ENCODE data around the gene HEXIM2. TPM values are rescaled to one million over a fixed set of nuclear protein-coding genes. Genes with fewer than 3 reads are reported as not detected.

HEXIM2 gene
- total RNA-seq, 2 donors from 2014 or later = 4.7 to 5.2 TPM

DNA sequence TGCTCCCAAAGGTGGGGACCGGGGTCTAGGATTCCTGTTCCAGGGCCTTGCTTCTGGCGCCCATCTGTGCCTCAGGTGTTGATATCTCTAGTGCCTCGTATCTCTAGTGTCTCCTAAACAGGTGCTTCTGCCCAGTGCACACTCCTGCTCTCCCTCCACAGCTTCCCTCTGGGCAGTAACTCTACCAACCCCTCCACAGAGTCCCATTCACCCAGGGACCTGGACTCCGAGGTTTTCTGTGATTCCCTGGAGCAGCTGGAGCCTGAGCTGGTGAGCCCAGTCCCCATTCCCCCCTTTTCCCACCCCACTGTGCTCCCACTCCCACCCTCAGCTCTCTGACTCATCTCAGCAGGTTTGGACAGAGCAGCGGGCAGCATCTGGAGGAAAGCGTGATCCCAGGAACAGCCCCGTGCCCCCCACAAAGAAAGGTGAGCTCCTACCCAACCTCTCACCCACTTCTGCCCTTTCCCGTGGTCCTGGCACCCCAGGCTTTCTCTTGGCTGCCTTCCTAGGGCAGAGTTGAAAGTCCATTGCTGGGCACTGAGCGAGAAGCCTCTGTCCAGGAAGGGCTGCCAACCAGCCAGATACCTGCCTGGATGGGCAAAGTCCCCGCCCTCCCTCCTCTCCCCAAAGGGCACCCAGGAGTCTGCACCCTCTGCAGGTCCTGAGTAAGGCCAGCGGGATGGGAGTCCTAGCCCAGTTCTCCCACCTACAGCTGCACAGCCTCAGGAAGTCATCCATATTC is 23.9 kb upstream of the HEXIM2 start:
- ATAC-seq = peak; percentile 47
- intact Hi-C loops (cut with DNase I, micrococcal nuclease) = loop anchor here (5.0 to 10.0 kb wide), 2 partner anchors 57 to 60 kb away; no protein-coding TSS in a partner anchor
- DNase-seq = peak; percentile 67 to 71

DNA sequence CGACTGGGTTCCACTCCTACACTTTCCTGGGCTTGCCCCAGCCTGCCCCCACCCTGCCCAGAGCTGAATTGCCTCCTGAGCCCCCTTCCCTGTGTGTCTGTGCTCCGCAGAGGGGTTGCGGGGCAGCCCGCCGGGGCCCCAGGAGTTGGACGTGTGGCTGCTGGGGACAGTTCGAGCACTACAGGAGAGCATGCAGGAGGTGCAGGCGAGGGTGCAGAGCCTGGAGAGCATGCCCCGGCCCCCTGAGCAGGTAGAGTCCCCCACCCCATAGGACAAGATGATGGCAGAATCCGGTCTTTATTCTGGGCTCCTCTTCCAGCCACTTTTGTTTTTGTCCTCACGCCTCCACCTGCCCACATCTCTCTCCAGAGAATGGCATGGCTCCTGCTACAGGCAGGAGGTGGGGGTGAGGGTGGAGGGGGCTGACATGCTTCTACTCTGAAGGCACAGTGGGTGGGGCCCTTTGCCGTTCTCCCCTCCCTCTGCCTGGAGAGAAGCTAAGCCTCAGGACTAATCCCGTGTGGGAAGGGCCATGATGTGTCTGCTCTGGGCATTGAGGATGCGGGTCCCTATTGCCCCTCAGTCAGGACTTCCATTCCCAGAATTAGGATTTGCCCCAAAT is 22.7 kb upstream of the HEXIM2 start:
- DNase-seq (no peak), ATAC-seq (no peak)
- intact Hi-C loops (cut with DNase I, micrococcal nuclease) = loop anchor here (5.0 to 10.0 kb wide), 2 partner anchors 56 to 58 kb away; no protein-coding TSS in a partner anchor

DNA sequence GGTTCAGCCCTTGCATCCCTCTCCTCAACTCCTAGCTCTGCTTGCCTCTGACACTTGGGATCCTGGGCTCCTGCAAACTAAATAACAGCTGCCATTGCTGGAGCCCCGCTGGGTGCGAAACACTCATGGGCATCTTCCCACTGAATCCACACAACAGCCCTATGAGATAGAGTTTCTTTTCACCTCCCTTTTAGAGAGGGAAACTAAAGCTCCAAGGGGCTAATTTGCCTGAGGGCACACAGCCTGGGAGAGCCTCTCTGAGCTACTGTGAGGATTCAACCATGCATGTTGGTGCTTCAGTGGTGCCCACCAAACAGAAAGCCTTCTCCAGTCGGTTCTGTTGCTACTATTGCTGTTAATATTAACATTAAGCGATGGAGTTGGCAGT is 22.1 kb upstream of the HEXIM2 start:
- ATAC-seq = no peak
- intact Hi-C loops (cut with DNase I, micrococcal nuclease) = loop anchor here (5.0 to 10.0 kb wide), 2 partner anchors 55 to 58 kb away; no protein-coding TSS in a partner anchor
- DNase-seq = no peak

DNA sequence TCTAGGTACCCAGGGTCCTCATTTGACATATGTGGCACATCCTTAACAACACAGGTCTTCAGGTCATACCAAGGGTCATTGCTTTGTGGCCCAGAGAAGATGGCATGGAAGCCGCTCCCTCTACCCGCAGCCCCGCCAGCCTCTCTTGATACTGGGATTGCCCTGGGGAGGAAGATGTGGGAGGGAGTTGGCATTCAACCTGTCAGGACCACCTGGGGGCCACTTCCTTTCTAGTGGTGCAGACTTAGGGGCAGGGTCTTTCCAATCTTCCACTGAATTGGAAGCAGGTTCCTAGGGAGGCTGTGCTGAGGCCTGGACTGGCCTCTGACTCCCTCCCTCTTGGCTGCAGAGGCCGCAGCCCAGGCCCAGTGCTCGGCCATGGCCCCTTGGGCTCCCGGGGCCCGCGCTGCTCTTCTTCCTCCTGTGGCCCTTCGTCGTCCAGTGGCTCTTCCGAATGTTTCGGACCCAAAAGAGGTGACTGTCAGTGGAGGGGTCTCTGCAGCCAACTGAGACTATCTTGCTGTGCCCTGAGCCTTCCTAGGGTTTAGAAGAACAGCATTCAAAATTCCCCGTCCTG is 18.5 kb upstream of the HEXIM2 start:
- no peak for DNase-seq
- intact Hi-C loops (cut with DNase I, micrococcal nuclease) = no loop called here

DNA sequence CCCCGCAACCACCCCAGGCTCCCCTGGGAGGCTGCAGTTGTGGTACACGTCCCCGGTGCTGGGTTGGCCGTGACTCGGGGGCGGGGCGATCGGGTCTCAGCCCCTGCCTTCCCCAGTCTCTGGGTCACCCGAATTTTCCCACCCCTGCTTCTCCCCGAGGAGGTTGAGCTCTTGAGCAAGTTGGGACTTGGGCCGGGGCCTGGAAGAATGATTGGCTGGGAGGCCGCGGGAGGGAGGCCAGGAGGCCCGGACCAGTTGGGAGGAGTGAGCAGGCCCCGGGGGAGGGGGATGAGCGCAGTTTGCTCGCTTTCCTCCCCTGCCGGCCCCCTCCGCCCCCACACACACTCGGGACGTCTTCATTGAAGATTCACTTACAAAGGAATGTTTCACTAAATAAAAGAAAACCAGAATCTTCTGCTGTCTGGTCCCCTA is 17.9 kb upstream of the HEXIM2 start:
- DNase-seq (peak; percentile 73 to 86), ATAC-seq (no peak)
- intact Hi-C loops (cut with DNase I, micrococcal nuclease) = no loop called here

More for the DNA sequence above, 18.5 kb upstream of the HEXIM2 start:
- no peak for ATAC-seq

DNA sequence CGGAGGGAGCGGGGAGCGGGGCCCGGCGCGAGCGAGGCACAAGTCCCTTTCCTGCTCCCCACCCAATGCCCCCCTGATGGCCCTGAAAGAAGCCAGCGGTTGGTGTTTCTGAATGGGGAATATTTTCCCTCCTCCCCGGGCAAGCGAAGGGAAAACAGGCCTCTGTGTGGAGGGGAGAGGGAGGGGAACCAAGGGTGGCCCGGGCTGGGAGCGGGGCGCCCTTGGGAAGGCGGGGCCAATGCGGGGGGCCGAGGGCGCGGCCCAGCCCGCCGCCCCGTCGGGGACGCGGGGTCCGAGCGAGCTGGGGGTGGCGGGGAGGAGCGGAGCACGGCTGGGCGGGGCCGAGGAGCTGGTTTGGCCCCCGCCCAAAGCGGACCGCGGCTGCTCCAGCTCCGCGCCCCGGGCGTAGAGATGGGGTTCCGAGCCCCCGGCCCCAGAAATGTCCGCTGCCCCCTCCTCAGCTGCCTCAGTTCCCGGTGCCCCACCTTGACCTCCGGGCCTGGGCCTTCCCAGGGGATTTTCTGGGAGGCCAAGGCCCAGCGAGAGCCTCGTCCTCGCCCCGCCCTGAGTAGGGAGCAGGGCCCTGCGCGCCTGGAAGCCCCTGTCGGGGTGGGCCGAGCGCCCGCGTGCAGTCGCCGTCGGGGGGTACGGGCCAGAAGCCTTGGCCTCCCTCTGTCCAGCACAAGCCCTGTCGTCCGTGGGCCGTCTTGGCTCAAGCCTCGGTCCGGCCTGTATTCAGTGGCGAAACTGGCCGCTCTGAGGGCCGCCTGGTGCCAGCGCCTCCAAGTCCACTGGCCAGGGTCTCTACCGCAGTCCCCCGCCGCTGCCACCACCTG is 17.3 kb upstream of the HEXIM2 start:
- intact Hi-C loops (cut with DNase I, micrococcal nuclease) = no loop called here
- no peak for ATAC-seq
- peak; percentile 50 to 76 for DNase-seq

DNA sequence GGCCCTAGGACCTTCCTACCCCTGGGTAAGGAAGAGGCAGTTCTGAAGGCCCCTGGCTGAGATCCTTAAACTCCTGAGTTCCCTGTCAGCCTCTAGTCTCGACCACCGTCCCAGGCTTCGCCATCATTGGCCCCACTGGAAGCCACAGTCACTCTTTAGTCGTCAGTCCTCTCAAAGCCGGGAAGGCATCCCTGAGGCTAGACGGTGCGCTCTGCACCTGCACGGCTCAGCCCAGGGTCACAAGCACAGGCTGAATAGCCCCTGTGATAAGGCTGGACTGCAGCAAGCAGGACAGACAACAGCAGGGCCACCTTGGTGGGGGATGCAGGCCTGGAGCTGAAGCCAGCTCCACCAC is 16.7 kb upstream of the HEXIM2 start:
- intact Hi-C loops (cut with DNase I, micrococcal nuclease) = no loop called here
- ATAC-seq (no peak), DNase-seq (no peak)

DNA sequence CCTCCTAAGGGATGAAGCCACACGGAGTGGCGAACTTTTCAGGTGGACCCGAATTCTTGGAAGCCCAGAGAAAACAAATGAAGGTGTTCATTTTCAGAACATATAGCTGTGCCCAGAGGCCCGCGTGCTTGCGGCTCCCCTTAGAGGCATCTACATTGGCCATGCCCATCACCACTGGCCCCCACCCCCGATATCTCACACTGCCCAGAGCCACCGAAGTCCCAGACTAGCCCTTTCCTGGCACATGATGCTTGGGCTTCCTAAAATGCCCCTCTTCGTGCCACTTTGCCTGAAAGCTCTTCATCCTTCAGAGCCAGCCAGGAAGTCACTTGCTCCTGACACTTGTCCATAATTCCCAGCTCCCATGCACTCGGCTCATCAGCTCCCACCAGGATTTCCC is 15.5 kb upstream of the HEXIM2 start:
- ATAC-seq = no peak
- peak in 1 of 2 donors; percentile 32 for DNase-seq
- intact Hi-C loops (cut with DNase I, micrococcal nuclease) = no loop called here

DNA sequence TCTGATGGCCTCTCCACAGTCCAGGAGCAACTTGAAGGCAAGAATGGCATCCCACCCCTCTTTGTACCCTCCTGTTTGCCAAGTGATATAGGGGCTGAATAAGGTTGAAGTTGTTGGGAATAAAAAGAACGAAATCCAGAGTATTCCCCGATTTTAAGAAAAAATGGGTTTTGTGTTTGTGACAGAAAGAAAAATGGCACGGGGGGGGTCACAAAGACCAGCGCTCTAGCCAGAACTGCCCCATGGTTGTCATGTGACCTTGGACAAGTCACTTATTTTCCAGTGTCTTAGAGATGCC is 15.1 kb upstream of the HEXIM2 start:
- ATAC-seq (no peak), DNase-seq (no peak)
- intact Hi-C loops (cut with DNase I, micrococcal nuclease) = no loop called here

DNA sequence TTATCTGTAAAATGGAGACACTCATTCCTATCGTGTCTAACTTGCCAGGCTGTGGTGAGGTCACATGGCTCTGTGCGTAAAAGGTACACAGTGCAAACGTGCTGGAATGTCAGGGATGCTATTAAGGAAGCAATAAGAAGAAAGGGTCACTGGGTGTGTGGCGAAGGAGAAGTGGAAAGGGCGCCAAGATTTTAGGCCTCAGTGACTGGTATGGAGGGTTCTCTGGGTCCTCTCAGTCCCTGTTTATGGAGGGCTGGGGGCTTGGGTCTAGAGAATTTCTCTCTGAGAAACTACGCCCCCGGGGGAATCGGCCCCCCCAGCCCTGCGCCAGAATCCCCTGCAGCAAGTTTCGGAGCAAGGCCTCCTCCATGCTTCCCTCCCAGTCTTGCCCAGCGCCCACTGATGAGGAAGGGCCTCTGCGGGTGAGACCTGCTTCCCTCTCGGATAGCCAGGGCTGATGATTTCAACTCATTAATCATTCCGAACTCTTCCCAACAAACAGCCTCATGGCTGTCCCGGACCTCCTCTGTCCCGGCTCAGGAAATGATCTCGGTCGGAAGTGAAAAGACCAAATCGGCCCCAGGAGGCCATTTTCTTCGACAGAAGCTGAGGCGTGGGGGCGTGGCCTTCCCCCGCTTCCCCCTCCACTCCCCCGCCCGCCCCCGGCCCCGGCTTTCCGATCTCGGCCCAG is 14.6 kb upstream of the HEXIM2 start:
- intact Hi-C loops (cut with DNase I, micrococcal nuclease) = no loop called here
- DNase-seq (peak; percentile 65 to 86), ATAC-seq (peak; percentile 47)

DNA sequence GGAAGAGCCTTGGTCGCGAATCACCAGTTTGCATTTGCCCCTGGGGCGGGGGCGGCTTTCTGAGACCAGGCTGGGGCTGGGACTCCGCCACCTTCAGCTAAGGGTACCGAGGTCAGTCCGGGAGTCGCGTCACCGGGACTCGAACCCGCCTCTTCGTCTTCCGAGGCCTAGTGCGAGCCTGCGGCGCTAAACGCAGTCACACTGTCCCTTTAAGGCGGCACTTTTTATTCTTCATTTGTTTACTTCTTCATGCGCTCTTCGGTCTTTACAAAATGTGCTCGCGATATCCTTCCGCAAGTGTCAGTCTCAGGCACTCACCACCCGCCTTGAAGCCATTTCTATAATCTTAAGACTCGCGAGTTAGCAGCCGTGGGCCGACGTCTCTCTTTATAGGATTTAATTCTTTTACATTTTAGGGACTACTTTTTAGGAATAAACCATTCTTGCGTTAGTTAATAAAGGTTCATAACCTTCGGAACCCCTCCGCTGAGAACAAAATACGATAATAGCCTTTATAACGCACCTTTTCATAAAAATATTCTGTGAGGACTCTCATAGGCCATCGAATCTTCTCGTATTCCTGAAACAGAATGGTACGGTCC is 14.0 kb upstream of the HEXIM2 start:
- intact Hi-C loops (cut with DNase I, micrococcal nuclease) = no loop called here
- DNase-seq (peak; percentile 83 to 84), ATAC-seq (peak; percentile 47)

DNA sequence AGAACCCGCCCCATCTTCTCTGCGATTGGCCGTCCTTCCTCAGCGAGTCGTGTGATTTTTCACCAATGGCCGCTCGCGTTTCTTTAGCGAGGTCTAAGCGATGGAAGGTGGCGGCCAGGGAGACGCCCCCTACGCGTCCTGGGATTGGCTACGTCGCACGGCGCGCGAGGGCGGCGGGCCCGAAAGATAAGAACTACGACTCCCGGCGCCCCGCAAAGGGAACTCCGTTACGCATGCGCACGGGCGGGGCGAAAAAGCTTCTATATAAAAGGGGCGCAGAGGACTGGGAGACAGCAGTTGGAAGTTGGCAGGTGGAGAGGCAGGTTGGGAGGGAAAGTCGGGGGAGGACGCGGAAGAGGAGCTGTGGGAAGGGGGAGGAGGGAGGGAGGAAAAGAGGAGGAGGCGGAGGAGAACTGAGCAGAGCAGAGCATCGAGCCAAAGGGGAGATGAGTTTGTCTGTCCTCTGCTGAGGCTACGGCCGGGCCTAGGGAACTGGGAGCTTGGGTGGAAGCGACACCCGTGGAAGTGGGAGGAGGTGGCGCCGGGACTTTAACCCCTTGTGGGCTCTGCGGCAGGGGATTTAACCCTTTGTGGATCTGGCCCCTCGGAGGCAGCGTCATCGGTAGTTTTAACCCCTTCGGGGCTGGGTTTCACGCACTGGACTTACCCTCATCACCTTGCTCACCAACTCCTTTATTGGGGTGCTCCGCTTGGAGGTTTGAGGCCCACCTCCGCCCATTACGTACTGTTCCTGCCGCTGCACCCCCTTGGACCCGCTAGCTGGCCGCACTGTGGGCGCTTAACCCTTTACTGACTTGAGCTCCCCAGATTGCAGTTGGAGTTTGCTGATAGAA is 13.3 kb upstream of the HEXIM2 start, which contains the start of gene HEXIM1:
Gene HEXIM1 (plus strand): TSS at position 293 of the 854 bp plus-strand sequence. CDS start 716 bp downstream, outside the sequence.
- peak; percentile 98 to 99 for DNase-seq
- intact Hi-C loops (cut with DNase I, micrococcal nuclease) = no loop called here
- ATAC-seq = peak; percentile 70

DNA sequence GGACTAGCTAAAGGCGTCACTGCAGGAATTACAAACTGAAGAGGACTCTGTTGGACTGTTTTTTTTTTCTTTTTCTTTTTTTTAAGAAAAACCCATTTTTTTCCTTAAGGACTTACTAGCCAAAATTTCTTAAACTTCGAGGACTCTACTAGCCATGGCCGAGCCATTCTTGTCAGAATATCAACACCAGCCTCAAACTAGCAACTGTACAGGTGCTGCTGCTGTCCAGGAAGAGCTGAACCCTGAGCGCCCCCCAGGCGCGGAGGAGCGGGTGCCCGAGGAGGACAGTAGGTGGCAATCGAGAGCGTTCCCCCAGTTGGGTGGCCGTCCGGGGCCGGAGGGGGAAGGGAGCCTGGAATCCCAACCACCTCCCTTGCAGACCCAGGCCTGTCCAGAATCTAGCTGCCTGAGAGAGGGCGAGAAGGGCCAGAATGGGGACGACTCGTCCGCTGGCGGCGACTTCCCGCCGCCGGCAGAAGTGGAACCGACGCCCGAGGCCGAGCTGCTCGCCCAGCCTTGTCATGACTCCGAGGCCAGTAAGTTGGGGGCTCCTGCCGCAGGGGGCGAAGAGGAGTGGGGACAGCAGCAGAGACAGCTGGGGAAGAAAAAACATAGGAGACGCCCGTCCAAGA is 12.5 kb upstream of the HEXIM2 start:
- intact Hi-C loops (cut with DNase I, micrococcal nuclease) = no loop called here
- peak; percentile 90 for DNase-seq
- ATAC-seq = peak; percentile 54

DNA sequence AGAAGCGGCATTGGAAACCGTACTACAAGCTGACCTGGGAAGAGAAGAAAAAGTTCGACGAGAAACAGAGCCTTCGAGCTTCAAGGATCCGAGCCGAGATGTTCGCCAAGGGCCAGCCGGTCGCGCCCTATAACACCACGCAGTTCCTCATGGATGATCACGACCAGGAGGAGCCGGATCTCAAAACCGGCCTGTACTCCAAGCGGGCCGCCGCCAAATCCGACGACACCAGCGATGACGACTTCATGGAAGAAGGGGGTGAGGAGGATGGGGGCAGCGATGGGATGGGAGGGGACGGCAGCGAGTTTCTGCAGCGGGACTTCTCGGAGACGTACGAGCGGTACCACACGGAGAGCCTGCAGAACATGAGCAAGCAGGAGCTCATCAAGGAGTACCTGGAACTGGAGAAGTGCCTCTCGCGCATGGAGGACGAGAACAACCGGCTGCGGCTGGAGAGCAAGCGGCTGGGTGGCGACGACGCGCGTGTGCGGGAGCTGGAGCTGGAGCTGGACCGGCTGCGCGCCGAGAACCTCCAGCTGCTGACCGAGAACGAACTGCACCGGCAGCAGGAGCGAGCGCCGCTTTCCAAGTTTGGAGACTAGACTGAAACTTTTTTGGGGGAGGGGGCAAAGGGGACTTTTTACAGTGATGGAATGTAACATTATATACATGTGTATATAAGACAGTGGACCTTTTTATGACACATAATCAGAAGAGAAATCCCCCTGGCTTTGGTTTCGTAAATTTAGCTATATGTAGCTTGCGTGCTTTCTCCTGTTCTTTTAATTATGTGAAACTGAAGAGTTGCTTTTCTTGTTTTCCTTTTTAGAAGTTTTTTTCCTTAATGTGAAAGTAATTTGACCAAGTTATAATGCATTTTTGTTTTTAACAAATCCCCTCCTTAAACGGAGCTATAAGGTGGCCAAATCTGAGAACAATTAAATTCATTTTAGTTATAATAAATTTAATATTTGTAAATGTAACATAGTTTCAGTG is 11.7 kb upstream of the HEXIM2 start:
- DNase-seq (peak; percentile 67 to 79), ATAC-seq (peak; percentile 28)
- intact Hi-C loops (cut with DNase I, micrococcal nuclease) = no loop called here

DNA sequence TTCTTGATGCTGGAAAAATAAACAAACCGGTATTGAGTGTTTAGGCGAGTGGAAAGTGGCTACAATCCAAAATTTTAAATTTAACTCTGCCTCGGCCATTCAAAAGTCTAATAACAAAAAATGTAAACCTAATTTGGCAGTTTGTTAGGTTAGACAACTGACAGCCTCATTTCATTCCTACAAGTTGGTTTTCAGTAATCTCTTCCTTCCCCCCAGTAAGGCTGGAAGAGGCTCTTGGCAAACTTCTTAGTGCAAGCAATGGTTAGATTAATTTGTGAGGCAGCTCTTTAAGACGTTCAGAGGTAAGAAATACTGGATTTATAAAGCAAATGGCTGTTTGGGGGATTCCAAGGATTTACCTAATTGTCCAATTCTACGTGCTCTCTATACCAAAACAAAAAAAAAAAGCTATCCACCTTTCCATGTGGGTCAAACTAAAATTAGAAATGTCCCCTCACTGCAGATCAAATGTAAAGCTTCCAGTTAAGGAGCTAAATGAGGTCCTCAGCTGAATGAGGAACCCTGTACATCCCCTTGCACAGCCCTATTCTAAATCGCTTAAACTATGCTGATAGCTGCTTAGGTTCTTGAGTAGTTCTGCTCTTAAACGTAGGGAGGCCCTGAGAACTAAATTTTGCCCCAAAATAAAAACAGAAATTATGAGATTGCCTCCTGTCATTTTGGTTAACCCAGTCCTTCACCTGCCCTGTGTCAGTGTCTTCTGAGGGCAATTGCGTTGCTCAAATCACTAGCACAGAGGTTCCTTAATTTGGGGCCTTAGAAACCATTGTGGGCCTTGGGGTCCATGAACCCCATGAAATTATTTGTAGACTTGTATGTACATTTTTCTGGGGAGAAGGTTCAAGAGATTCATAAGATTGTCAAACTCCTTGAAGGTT is 10.5 kb upstream of the HEXIM2 start:
- intact Hi-C loops (cut with DNase I, micrococcal nuclease) = no loop called here
- DNase-seq (no peak), ATAC-seq (no peak)

All from left colon (tissue), 2 donors.